Stimulated activated CD8-positive, alpha-beta memory T cell treated with anti-CD3 and anti-CD28 coated beads, Interleukin-4, amount 100 ng/mL, for 1 hour (primary cell): ENCODE measurements around the gene CCL23.
"Not testable (repeated sequence)": the region's sequence is repeated elsewhere in the genome, so short reads cannot be mapped to it uniquely, and the experiment has no call there.

Source experiments
- DNase-seq, 2 donors: peaks; one replicate each; pipeline ENCODE4 v3.0.0-alpha.2; 2020; ENCODE audit warnings: low read depth in 2 of 2, low spot score in 1 of 2

CCL23 gene

DNA sequence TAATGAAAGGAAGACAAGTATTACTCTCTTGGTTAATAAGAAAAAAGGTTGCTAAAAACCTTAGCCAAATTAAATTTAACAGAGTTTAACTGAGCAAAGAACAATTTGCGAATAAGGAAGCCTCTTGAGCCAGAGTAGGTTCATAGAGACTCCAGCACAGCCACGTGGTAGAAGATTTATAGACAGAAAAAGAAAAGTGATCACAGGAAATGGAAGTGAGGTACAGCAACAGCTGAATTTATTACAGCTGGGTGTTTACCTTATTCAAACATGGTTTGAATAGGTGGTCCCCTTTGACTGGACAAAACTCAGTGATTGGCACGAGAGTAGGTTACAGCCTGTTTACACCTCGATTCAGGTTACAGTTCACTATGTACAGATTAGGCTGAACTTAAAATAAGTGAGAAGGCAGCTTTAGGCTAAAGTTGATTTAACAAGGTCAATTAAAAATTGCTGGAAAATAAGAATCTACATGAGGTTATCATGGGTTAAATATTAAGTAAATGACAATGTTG lies 13.1 kb downstream of the CCL23 start:
- DNase-seq: no peak

DNA sequence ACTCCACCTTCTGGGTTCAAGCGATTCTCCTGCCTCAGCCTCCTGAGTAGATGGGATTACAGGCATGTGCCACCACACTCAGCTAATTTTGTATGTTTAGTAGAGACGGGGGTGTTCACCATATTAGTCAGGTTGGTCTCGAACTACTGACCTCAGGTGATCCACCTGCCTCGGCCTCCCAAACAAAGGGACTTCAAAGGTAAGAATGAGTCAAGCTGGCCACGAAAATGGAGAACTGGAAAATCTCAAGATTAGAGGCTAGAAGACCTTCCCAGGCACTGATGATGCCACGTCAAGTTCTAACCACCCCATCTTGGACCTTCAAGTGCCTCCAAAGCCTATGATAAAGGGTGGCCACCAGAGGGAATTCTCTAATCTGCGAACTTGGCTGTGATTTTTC lies 15.1 kb downstream of the CCL23 start:
- no peak for DNase-seq

DNA sequence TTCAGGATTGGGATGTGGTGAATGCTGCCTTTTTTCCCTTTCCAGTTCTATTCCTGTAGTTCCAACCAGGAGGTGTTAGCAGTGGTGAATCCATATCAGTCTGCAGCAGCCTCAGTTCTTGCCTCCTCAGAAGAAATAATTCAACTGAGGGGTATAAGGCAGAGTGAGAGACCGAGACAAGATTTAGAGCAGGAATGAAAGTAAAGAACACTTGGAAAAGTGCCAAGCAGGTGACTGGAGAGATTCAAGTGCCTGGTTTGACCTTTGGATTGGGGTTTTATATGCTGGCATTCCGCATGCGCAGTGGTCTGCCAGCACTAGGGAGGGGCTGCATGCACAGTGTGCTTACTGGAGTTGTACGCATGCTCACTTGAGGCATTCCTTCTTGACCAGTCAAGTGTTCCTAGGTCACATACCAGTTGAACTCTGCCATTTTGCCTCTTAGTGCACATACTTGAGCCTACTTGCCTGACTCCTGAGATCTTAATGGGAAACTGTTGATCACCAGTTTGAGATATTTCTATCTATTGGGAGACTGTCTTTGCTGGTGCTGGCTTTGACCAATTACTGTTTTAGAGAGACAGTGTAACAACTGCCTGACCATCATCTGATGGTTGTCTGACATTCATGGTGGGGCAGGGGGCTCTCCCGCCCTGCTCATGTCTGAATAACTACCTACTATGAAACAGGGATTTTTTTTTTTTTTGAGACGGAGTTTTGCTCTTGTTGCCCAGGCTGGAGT lies 15.7 kb downstream of the CCL23 start:
- DNase-seq: no peak

DNA sequence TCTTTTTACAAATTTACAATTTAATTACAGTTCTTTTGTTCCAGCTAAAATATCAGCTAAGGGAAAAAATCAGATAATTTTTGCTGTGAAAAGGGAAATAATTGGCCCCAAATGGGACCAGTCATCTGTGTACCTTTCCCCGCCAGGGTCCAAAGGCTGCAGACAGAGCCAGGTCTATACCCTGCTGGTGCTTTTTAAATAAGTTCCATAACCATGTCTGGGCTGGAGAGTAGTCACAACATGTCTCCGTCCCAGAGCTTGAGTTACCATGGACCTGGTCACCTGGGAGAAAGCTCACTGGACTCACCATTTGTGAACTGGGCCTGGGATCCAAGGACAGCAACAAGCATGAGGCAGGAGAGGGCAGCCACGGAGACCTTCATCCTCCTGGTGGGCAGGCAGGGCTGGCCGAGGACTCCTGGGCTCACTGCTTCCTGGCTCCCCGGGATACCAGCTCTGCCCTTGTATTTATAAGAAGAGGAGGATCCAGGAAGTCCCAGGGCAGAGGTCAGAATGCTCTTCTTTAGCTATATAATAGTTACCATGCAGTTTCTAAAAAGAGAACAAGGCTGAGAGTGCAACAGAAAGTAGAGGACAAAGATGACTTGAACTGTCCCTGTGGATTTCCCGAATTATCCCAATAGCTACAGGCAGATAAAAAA lies 16.5 kb downstream of the CCL23 start, which contains the start of gene CCL15:
CCL15 (minus strand) TSS at position 444 of the 662 bp plus-strand sequence; CDS start at position 383, 61 bp downstream.
- DNase-seq: no peak

DNA sequence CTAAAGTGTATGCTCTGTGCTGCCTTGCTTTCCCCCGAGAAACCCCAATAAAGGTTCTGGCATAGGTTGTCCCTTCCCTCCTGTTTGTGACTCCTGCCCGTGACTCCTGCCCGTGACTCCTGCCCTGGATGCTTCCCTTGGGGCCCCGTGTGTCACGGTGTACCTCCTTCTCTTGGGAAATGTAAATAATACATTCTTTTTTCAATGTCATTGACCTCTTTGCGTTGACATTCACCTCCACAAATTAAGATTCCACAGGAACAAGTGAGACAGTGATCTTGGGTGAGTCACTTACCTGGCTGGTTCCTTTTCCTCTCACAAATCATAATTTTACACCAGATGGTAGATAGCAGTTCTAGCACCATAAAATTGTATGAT lies 17.1 kb downstream of the CCL23 start:
- no peak for DNase-seq

DNA sequence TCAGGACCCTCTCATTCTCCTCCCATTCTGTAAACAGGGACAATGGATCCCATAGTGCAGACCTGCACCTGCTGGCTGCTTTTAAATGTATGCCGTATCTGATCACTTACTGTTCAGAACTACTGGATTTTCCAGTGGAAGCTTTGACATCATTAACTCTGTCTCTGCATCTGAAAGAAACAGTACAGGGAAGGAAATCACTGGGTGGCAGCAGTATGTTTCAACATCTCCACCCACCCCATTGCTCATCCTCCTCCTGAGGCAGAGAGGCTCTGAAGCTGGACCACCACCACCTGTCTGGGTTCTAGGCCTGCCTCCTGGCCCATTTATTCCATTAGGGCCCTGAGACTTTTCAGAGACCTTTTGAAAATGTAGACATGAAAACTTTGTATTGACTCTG lies 19.0 kb downstream of the CCL23 start:
- DNase-seq: no peak

DNA sequence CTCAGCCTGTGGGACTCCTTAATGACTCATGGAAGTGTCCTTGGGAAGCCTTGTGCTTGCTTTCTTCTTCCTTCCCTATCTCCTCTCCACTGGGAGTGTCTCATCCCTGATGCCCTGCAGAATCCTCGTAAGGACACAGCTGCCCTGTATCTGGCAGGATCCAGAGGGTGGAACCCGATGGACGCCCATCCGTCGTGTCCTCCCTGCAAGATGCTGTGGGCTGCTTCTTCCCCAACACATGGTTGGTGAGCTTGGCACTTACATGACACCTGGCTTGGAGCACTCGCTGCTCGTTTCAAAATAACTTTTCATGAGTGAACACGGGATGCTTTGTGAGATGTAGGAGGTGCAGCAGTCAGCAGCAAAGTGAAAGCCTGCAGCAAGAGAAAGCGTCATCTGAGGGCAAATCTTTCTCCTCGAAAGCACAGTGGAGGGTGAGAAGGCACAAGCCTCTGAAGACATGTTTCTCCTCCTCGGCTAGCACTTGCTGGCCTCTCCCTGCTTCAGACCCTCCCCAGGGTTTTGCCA lies 19.7 kb downstream of the CCL23 start:
- no peak for DNase-seq

DNA sequence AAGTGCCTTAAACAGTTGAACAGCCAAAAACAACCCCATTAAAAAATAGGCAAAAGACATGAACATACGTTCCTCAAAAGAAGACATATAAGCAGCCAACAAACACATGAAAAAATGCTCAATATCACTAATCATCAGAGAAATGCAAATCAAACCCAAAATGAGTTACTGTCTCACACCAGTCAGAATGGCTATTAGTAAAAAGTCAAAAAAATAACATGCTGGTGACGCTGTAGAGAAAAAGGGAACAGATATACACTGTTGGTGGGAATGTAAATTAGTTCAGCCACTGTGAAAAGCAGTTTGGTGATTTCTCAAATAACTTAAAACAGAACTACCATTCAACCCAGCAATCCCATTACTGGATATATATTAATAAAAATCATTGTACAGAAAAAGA lies 22.4 kb downstream of the CCL23 start:
- not testable (repeated sequence) for DNase-seq

DNA sequence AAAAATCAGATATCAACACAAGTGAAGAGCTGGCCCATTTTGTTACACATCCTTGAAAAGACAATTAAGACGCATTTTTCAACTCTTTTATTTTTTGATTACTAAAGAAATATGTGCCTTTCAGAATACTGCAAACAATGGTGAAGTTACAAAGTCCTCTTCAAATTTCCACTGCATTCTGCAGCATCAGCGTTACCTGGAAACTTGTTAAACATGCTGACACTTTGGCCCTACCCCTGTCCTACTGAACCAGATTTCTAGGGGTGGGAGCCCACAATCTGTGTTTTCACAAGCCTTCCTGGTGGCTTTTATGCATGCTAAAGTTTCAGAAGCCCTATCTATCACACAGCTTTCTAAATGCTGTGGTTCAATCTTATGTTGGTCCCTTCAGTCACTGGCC lies 26.7 kb downstream of the CCL23 start:
- no peak for DNase-seq

DNA sequence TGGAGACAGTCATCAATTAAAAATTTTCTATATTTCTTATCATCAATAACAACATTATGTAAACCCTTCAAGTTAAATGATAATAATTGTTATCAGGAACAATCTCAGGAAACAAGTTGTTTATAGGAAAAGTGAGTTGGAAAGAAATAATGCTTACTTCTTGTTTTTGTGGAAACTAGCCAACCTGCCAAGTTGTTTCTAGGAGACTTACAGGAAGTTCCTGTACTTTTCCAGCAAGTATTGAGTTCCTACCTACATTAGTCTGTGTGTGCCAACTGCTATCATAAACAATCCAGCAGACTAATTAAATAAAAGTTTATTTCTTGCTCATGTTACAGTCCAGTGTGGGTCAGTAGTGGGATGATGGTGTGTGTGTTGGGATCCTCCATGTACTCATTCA lies 29.6 kb downstream of the CCL23 start:
- no peak for DNase-seq

DNA sequence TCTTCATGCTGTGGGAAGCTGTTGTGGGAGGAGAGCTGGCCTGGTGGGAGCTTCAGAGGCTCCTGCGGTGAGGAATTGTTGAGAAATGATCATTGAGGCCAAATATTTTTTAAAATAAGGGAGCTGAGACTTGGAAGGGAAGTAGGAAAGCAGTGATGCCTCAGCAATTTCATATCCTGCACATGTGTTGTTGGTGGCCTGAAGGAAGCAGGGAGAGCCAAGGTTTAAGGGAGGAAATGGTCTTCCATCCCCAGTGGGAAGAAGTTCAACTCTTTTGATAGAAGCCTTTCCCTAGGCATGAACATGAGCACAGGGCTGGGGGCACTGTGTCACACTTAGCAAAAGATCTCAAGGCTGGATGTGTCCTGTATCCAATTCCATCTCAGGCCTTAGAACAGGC lies 31.1 kb downstream of the CCL23 start, which contains the start of gene CCL14:
CCL14 (minus strand) TSS at position 87 of the 400 bp plus-strand sequence; CDS start at position 7, 80 bp downstream.
- DNase-seq: no peak

DNA sequence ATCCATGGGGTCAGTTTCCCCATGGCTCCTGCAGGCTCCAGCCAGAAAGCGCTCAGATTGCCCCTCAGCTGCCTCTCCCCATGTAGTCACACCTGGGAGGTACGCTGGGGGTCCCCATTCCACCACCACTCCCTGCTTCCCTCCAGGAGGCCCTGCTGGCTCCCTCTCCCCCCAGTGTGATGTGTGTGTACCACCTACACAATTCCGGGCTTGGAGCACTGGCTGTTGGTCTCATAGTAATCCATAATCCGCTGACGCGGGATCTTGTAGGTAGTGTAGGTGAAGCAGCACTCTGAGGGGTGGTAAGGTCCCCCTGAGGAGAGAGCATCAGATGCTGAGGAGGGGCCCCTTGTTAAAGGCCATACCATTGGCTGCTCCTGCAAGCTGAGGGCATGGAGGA lies 33.6 kb downstream of the CCL23 start:
- no peak for DNase-seq

DNA sequence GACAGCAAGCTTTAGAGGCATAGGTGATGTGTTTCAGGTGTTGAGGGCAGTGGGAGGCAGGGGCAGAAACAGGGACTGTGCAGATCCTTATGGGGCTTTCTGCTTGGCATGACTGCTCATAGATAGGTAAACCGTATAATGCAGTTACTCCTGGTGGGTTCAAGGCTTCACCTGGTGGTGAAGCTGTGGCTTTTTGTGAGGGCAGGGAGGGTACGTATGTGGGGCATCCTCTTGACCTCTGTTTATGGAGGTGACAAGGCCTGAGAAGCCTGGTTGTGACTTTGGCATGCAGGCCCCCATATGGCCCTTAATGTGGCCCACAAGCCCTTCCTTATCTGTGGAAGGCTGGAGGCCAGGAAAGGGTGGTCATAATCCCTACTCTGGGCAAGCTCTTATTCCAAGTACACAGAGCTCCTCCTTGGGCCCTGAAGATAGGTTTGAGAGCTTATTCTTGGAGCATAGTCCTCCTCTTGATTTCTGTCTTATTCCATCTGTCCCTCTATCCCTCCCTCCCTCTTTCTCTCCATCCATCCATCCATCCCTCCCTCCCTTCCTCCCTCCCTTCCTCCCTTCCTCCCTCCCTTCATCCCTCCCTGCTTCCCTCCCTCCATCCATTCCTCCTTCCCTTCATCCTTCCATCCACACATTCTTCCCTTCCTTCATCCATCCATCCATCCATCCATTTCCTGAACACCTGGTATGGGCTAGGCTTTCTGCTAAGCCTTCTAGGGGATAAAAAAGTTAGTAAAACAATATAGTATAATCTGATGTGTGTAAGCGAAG lies 35.2 kb downstream of the CCL23 start:
- DNase-seq: no peak

DNA sequence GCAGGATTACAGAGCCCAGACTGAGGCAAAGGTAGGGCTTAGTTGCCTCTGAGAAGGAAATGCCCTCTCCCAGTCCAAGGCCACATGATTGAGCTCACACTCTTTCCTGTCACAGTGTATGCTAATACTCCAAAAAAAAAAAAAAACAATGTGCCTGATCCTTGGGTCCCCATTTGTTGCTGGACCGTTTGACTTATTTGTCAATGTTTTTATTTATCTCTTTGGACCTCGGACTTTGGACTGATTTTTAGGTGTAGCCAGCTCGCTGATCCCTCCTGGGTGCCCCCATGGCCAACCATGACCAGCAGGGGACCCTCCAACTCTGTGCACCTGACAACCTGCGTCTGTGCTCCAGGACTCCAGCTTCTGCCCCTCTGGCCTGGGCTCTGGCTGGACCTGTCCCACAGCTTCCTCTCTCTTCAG lies 35.9 kb downstream of the CCL23 start:
- DNase-seq: no peak

DNA sequence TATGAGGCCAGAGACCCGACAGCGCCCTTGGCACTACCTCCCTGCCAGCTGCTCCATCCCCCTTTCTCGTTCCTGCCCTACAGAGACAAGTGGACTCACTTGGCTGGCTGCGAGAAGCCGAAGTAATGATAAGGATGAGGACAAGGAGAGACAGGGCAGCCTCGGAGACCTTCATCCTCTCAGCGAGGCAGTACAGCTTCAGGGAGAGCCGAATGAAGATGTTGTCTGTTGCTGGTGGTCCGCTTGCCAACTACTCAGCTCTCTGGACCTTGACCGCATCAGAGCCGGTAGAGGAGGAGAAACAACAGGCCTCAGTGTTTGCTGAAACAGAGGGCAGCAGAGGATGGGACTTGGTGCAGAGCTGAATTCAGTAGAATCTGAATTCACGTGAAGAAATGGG lies 36.5 kb downstream of the CCL23 start, which contains the start of gene CCL16:
CCL16 (minus strand) TSS at position 252 of the 400 bp plus-strand sequence; CDS start at position 175, 77 bp downstream.
- no peak for DNase-seq

DNA sequence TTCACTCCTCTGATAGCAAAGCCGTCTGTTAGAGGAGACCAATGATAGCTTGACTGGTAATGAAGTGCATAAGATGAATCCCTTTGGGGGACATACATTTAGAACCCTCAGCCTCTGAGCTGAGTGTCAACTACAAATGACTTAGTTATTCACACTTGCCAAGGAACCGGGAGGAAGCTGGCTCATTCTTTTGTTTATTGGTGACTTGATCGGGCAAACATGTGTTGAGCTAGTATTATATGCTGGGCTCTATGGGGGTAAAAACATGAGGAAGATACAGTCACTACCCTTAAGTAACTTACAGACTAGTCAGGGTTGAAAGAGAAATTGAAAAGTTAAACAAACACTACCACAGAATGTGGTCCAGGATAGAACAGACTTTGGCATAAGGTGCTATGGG lies 39.4 kb downstream of the CCL23 start:
- no peak for DNase-seq

DNA sequence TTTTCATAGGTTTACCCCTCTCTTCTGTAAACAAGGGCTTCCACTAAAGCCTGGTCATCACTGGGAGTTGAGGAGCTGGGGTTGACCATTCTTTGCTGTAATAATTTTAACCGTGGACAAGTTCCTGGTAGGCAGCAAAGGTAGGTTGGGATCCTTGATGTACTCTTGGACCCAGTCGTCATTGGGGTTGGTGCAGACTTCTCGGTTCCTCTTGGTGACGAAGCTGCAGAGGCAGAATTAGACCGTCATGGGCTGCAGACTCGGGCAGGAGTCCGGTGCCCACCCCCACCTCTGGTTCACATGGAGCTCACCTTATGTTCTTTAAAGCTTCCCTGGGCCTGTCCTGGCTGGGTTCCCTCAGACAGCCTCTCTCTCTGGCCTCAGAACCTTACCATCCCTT lies 40.3 kb downstream of the CCL23 start:
- no peak for DNase-seq

DNA sequence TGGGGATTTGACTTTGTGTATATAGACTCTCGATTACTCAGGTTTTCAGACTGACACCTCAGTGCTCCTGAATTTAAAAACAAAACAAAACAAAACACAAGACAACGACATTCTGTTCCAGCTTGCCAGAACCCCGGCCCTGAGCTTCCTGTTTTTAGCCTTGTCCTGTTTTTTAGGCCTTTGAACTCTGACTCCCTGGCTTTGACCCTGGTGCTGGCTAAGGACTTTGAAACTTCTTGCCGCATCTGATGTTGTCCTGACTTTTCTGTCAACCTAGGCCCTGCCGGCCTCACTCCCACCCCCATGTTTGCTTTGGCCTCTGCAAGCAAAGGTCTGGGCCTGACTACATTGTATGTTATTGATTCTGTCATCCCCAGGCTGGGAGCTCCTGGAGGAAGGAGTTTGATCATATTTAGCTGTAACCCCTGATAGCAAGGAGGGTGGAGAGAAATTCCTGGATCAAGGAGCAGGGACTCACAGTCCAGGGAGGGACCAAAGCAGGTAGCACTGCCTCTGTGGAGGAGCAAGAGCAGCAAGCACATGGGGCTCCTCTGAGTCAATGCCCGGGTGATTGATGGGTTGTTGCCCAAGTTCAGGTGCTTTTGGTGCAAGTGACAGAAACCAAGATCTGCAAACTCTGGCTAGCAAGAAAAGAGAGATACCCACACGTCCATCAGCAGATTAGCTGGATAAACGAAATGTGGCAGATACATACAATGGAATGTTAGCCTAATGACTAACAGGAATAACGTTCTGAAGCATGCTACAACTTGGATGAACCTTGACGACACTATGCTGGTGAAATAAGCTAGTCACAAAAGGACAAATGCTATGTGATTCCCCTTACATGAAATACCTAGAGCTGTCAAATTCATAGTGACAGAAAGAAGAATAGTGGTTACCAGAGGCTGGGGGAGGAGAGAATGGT lies 44.2 kb downstream of the CCL23 start:
- DNase-seq: no peak

DNA sequence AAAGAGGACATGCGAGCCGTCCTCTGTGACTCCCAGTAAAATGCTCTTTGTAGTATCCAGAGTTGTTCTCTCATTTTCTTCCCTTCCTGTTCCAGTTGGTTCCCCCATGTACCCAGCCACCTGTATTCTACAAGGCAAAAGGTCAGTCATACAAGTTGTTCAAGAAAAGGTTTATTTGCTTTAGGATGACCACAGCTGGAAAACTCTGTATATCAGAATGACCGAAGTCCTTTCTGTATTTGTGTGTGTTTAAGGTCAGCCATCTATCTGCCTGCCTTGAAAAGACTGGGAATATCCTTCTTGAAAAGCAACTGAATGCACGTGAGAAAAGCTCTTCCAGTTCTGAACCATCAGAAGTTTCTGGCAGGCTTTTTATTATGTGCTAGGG lies 44.8 kb downstream of the CCL23 start:
- DNase-seq: no peak

DNA sequence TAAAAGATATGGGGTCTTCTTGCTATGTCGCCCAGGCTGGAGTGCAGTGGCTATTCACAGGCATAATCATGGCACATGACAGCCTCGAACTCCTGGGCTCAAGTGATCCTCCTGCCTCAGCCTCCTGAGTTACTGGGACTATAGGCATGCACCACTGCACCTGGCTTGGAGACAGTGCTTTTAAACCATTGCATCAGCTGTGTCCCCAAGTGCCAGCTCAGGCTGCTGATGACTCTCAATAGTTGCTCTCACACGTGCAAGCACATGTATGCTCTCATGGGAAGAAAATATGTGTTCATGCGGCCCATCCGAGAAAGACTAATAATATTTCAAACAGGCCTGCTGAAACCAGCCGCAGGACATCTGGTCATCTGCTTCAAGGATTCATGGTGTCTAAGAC lies 45.2 kb downstream of the CCL23 start:
- DNase-seq: no peak
